SKM-1 treated with dmso at 0.1 percent for 144 hours (cell line): ENCODE data around the gene RASAL1.

Source experiments
- DNase-seq: peaks from one replicate; lab custom pipeline; 2025; ENCODE audit not compliant: unreplicated experiment; lab: John Stamatoyannopoulos, UW

Gene RASAL1

GRCh38 chr12:113162102-113163029, 26.8 kb upstream of the RASAL1 start:
- no peak for DNase-seq

GRCh38 chr12:113161415-113162016, 26.0 kb upstream of the RASAL1 start:
- no peak for DNase-seq

- no peak for DNase-seq
Measured at GRCh38 chr12:113159937-113160336, 24.4 kb upstream of the RASAL1 start.

GRCh38 chr12:113158439-113159203, 23.1 kb upstream of the RASAL1 start:
- DNase-seq, result no peak

- DNase-seq, result no peak
Measured at GRCh38 chr12:113157218-113157859, 21.8 kb upstream of the RASAL1 start.

- no peak for DNase-seq
Measured at GRCh38 chr12:113155646-113156045, 20.1 kb upstream of the RASAL1 start.

GRCh38 chr12:113155060-113155459, 19.5 kb upstream of the RASAL1 start:
- DNase-seq, result no peak

- no peak for DNase-seq
Measured at GRCh38 chr12:113154351-113154973, 18.9 kb upstream of the RASAL1 start.

GRCh38 chr12:113152835-113153814, 17.6 kb upstream of the RASAL1 start:
- DNase-seq, result peak; percentile 40

- DNase-seq, result no peak
Measured at GRCh38 chr12:113152196-113152834, 16.8 kb upstream of the RASAL1 start.

- no peak for DNase-seq
Measured at GRCh38 chr12:113151655-113152054, 16.1 kb upstream of the RASAL1 start.

GRCh38 chr12:113149361-113150150, 14.0 kb upstream of the RASAL1 start, which contains the start of gene CFAP73:
TSS of gene CFAP73 (plus strand) at chr12:113149724. CDS start at chr12:113149858, 134 bp downstream.
- DNase-seq, result no peak

- no peak for DNase-seq
Measured at GRCh38 chr12:113146999-113147398, 11.4 kb upstream of the RASAL1 start.

GRCh38 chr12:113145720-113146551, 10.4 kb upstream of the RASAL1 start:
- no peak for DNase-seq

GRCh38 chr12:113144806-113145205, 9.2 kb upstream of the RASAL1 start:
- DNase-seq, result no peak

GRCh38 chr12:113143959-113144358, 8.4 kb upstream of the RASAL1 start:
- DNase-seq, result no peak

- peak; percentile 28 for DNase-seq
Measured at GRCh38 chr12:113142886-113143332, 7.3 kb upstream of the RASAL1 start.
